AG04450 (cell line): ENCODE data around the gene NRG2. TPM values are rescaled to one million over a fixed set of nuclear protein-coding genes. Genes with fewer than 3 reads are reported as not detected.

Experiments
- CTCF ChIA-PET: fragments of 300-600, 350-600 bp; formaldehyde crosslinking; extraction: SDS; loops from one replicate; lab custom pipeline; 2022; ENCODE audit warnings: antibody characterized with exemption, inconsistent platforms; lab: Charles Lee
- POLR2A ChIA-PET: fragments of 350-600 bp; formaldehyde crosslinking; extraction: SDS; loops from one replicate; lab custom pipeline; 2021; ENCODE audit warnings: antibody characterized with exemption, inconsistent platforms; lab: Yijun Ruan, JAX
- DNase-seq: peaks from one replicate; pipeline ENCODE4 v3.0.0-alpha.2; 2011; ENCODE audit warnings: low read depth, low spot score
- H3K27ac ChIP-seq: one replicate; pipeline ENCODE4 v1.5.1; 2012; ENCODE audit warnings: low read depth, low read length, control low read depth
- H3K27me3 ChIP-seq: one replicate; pipeline ENCODE4 v1.6.0; 2012; ENCODE audit warnings: low read length; ENCODE audit not compliant: control insufficient read depth, insufficient read depth
- H3K4me3 ChIP-seq: 2 replicates; pipeline ENCODE4 v1.5.1; 2011; ENCODE audit warnings: mild to moderate bottlenecking, low read depth, low read length, control low read depth
- H3K9me3 ChIP-seq: 2 replicates; pipeline ENCODE4 v1.5.1; 2012; ENCODE audit warnings: low read length; ENCODE audit not compliant: control insufficient read depth, insufficient read depth
- polyA plus RNA-seq: library from polyadenylated mRNA; depleted of rRNA; stranded (reverse); fragments of >200 nt; gene quantifications from 2 replicates; pipeline ENCODE4 v1.2.3, GENCODE V29; 2011
- TF ChIP-seq, protein P1 (sequence below): IDR thresholded peaks from 2 replicates; pipeline ENCODE4 v1.5.1; 2011; ENCODE audit warnings: low read depth, low read length, control low read depth, inconsistent platforms

NRG2 gene
- polyA plus RNA-seq, 1 experiment: 0.02 TPM

DNA sequence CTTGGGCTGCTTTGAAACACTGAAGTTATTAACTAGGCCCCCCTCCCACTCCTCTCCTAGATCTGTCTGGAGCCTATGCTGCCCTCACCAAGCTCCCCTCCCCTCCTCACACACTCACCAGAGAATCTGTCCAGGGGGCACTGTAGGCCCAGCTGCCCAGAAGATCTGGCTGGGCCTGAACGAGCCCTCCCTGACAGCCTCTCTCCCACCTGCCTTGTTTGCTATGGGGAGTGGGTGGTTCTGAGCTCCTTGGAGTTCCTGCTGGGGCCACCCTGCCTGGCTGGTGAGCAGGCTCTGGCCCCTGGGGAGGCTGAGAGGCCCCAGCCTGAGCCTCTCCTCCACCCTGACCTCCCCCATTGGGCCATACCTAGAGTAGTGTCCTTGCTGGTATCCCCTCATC lies 172.4 kb downstream of the NRG2 start:
- Histone ChIP-seq H3K4me3 (no peak overlapping the region), H3K9me3 (no peaks in the 10 kb centered on the region), H3K27me3 (peaks cover 28% of the 10 kb centered on the region), H3K27ac (no peak overlapping the region)
- DNase-seq: no peak
- TF ChIP-seq, protein P1, sequence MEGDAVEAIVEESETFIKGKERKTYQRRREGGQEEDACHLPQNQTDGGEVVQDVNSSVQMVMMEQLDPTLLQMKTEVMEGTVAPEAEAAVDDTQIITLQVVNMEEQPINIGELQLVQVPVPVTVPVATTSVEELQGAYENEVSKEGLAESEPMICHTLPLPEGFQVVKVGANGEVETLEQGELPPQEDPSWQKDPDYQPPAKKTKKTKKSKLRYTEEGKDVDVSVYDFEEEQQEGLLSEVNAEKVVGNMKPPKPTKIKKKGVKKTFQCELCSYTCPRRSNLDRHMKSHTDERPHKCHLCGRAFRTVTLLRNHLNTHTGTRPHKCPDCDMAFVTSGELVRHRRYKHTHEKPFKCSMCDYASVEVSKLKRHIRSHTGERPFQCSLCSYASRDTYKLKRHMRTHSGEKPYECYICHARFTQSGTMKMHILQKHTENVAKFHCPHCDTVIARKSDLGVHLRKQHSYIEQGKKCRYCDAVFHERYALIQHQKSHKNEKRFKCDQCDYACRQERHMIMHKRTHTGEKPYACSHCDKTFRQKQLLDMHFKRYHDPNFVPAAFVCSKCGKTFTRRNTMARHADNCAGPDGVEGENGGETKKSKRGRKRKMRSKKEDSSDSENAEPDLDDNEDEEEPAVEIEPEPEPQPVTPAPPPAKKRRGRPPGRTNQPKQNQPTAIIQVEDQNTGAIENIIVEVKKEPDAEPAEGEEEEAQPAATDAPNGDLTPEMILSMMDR: no peak
- CTCF ChIA-PET: interaction anchor here (0.8 kb wide), 1 partner anchor 99 kb away, joined by 3 read pairs; no protein-coding TSS in a partner anchor
- POLR2A ChIA-PET: no interaction called here

DNA sequence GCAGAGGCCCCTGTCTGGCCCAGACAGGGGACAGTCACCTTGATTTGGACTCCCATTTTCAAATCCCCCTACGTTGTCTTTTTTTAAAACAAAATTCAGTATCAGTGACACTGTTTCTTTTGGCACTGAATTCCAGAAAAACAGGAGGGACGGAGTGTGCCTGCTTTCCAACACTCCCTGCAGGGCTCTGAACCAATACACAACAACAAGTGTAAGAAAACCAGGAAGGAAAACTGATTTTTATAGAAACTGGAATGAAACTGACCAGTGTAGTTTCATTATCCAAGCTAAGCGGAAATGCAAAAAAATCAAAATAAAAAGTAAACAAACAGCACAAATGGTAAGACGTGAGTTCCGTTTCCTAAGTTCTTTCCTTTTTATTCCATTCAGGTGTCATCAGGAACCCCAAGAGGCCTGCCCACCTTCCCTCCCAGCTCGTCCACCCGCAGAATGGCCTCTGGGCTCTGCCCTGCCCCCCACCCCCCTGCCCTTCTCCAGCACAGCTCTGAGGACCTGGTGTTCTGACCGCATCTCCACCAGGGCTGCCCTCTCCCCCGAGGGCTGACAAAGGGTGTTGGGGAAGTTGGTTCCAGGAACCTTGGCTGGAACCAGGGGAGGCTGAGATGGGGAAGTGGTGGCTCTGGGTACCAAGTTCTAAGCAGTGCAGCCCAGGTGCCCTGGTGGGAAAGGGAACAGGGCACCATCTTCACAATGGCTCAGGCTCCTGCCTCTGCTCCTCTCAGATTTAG lies 173.9 kb downstream of the NRG2 start:
- CTCF ChIA-PET: no interaction called here
- TF ChIP-seq, protein P1: no peak
- Histone ChIP-seq H3K9me3 (no peaks in the 10 kb centered on the region), H3K4me3 (no peak overlapping the region), H3K27ac (no peak overlapping the region), H3K27me3 (peaks cover 41% of the 10 kb centered on the region)
- DNase-seq: no peak
- POLR2A ChIA-PET: no interaction called here

GRCh38 chr5:139867581-139867980 lies 175.5 kb downstream of the NRG2 start:
- ChIA-PET CTCF (interaction anchor here (3.7 kb wide), 1 partner anchor 81 kb away, joined by 18 read pairs; no protein-coding TSS in a partner anchor), POLR2A (no interaction called here)
- Histone ChIP-seq H3K9me3 (no peaks in the 10 kb centered on the region), H3K27ac (no peak overlapping the region), H3K4me3 (no peak overlapping the region), H3K27me3 (peaks cover 33% of the 10 kb centered on the region)
- no peak for DNase-seq
- TF ChIP-seq, protein P1: no peak

DNA sequence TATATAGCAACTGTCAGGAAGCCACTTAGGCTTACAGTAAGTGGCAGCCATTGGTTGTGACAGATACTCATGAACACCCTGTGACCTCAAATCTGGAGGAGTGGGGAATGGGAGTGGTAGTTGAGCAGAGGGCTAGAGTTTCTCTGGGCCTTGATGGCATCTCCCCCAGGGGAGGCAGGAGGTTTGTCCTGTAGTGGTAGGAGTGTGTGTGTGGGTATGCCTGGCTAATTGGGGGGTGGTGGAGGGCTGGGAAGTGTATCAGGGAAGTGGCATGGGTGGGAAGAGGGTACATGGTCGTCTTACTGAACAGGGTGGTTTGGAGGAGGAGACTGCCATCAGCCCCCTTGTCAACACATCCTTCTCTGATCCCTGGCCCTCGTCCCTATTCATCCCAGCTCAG lies 176.0 kb downstream of the NRG2 start:
- POLR2A ChIA-PET: no interaction called here
- no peak overlapping the region for H3K27ac ChIP-seq
- H3K27me3 ChIP-seq: peaks cover 31% of the 10 kb centered on the region
- H3K9me3 ChIP-seq: no peaks in the 10 kb centered on the region
- no peak for DNase-seq
- TF ChIP-seq, protein P1: no peak
- CTCF ChIA-PET: interaction anchor here (3.7 kb wide), 1 partner anchor 80 kb away, joined by 18 read pairs; no protein-coding TSS in a partner anchor
- H3K4me3 ChIP-seq: no peak overlapping the region
